ENCODE measurements around the gene MBP.

MBP gene

DNA sequence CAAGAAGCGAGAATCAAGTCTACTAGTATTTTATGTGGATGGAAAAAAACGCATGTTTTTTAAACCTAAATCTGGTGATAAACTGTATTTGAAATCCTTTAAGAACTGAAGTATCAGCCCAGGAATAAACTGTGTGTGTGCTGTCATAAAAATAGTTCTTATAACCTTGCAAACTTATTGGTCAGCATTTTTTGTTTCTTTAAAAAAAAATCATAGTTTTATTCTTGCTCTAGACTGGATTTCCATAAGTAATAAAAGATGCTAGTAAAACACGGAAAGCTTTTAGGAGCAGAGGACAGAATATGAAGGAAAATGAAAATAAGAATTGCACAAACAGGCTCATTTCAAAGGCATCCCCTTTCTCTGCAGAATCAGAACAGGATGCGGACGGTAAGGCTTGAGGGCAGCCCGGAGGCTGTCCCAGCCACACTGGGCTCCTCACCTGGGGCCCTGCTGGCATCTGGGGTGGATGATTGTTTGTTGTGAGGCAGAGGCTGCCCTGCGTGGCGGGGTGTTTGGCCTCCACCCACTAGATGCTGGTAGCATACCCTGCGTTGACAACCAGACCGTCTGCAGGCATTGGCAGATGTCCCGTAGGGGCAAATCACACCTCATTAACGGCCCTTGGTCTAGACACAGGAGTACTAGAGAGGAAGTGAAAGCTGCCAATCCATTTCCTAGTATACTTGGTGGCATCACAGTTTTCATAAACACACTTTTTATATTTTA, 52.5 kb downstream of the MBP start:
- H3K4me3 ChIP-seq (ENCODE audit: low read depth, low read length), result no peak overlapping the region
- POLR2A ChIA-PET, result no interaction called here
- CTCF ChIA-PET, result interaction anchor here (1.2 to 1.6 kb wide), 2 partner anchors 16 to 22 kb away, joined by 3 to 5 read pairs; no protein-coding TSS in a partner anchor
- DNase-seq (ENCODE audit: low read depth, low spot score), result no peak
- TF ChIP-seq, protein P1, sequence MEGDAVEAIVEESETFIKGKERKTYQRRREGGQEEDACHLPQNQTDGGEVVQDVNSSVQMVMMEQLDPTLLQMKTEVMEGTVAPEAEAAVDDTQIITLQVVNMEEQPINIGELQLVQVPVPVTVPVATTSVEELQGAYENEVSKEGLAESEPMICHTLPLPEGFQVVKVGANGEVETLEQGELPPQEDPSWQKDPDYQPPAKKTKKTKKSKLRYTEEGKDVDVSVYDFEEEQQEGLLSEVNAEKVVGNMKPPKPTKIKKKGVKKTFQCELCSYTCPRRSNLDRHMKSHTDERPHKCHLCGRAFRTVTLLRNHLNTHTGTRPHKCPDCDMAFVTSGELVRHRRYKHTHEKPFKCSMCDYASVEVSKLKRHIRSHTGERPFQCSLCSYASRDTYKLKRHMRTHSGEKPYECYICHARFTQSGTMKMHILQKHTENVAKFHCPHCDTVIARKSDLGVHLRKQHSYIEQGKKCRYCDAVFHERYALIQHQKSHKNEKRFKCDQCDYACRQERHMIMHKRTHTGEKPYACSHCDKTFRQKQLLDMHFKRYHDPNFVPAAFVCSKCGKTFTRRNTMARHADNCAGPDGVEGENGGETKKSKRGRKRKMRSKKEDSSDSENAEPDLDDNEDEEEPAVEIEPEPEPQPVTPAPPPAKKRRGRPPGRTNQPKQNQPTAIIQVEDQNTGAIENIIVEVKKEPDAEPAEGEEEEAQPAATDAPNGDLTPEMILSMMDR (IDR thresholded peaks at IDR 0.05; ENCODE audit: insufficient read depth, low read length, missing control alignments), result no peak

DNA sequence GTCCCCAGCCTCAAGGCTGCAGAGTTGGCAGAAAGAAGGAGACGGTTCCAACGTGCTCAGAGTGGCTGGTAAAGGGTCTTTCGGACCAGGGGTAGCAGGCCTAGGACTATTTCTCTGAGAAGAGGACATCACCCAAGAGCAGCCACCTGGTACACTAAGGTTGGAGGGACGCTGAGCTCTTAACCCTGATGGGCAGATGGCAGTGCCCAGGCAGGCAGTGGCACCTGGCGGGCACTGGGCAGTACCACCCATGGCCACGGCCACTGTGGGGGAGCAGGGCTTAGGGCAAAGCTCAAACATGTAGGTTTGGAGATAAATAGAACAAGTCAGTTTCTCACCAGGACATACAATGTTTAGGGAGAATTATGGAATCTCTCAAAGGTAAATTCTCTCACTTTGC, 53.5 kb downstream of the MBP start:
- POLR2A ChIA-PET, result no interaction called here

DNA sequence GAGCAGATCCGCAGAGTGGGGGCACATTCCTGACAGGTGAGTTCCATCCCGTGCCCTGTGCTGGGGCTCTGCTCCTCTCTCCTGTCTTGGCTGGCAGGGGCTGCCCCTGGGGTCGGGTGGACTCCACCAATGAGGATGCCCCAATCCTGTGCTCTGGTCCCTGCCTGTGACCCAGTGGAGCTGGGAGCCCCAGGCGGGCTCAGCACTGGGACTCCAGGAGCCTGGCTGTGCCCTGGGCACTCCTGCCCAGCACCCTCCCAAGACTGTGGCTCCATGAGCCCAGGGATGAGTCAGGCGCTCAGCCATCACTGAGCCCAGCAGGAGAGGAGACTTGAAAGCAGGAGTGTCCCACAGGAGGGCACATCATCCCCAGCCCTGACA, 53.9 kb downstream of the MBP start:
- ChIA-PET POLR2A (no interaction called here), CTCF (interaction anchor here (0.9 to 1.7 kb wide), 3 partner anchors 9 to 95 kb away, joined by 4 to 5 read pairs (median 4); no protein-coding TSS in a partner anchor)
- no peak for DNase-seq (ENCODE audit: low read depth, low spot score)
- TF ChIP-seq, protein P1 (IDR thresholded peaks at IDR 0.05; ENCODE audit: insufficient read depth, low read length, missing control alignments), result no peak
- no peak overlapping the region for H3K4me3 ChIP-seq (ENCODE audit: low read depth, low read length)

More for the DNA sequence above, 53.5 kb downstream of the MBP start:
- no peak overlapping the region for H3K4me3 ChIP-seq (ENCODE audit: low read depth, low read length)
- no peak for DNase-seq (ENCODE audit: low read depth, low spot score)
- CTCF ChIA-PET, result interaction anchor here (0.9 to 1.7 kb wide), 3 partner anchors 10 to 95 kb away, joined by 4 to 5 read pairs (median 4); no protein-coding TSS in a partner anchor
- TF ChIP-seq, protein P1 (IDR thresholded peaks at IDR 0.05; ENCODE audit: insufficient read depth, low read length, missing control alignments), result no peak

DNA sequence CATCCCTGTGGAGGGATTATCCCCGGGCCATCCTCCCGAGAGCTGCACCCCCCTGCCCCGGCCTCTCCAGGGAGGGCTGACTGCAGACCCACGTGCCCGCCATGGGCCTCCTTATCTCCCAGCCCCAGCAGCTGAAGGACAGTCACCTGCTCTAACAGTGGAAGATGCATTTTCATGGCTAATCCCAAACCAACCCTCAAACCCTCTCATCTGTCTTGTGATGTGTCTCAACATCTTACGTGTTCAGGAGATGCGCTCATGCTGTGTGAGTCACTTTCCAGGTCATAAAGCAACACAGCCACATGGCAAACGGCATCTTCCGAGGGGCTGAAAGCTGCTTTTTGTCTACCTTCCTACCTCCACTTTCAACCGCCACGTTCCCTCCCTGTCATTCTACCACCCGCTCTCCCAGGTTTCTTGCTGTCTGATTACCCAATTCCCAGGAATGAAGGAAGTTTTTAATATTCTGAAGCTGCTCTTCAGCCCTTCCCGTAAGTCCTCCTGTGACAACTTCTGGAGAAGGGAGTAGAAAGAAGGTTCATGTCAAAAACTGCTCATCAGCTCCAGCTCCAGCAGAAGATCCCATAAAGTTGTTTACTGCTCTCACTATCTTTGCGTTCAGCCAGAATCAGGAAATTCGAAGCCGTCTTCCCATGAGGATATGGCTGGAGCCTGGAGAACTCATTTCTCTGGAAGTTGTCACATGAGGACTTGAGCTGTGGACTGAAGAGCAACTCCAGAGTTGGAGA, 54.5 kb downstream of the MBP start:
- DNase-seq (ENCODE audit: low read depth, low spot score), result no peak
- CTCF ChIA-PET, result interaction anchor here (0.9 to 1.7 kb wide), 3 partner anchors 9 to 94 kb away, joined by 4 to 5 read pairs (median 4); no protein-coding TSS in a partner anchor
- POLR2A ChIA-PET, result no interaction called here

DNA sequence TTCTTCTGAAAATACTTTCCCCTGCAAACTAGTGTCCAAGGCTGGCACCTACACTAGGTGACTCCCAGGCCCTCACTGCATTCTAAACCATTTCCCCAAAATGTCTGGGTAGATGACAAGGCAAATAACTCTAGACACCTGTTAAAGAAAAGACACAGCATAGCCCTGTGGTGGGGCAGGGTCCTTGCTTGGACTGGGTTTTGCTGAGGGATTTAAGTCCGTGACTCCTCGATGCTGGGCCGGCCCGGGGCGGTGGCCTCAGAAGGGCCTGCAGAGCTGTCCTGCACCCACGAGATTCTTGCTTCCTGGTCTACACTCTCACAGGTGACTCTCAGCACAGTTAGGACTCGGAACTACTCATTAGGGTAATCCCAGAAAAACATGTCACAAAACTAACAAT, 55.2 kb downstream of the MBP start:
- ChIA-PET POLR2A (no interaction called here), CTCF (interaction anchor here (1.7 kb wide), 1 partner anchor 16 kb away, joined by 4 read pairs; no protein-coding TSS in a partner anchor)
- no peak for DNase-seq (ENCODE audit: low read depth, low spot score)
- no peak overlapping the region for H3K4me3 ChIP-seq (ENCODE audit: low read depth, low read length)
- TF ChIP-seq, protein P1 (IDR thresholded peaks at IDR 0.05; ENCODE audit: insufficient read depth, low read length, missing control alignments), result no peak

More for the DNA sequence above, 54.5 kb downstream of the MBP start:
- TF ChIP-seq, protein P1 (IDR thresholded peaks at IDR 0.05; ENCODE audit: insufficient read depth, low read length, missing control alignments), result no peak
- H3K4me3 ChIP-seq (ENCODE audit: low read depth, low read length), result no peak overlapping the region

DNA sequence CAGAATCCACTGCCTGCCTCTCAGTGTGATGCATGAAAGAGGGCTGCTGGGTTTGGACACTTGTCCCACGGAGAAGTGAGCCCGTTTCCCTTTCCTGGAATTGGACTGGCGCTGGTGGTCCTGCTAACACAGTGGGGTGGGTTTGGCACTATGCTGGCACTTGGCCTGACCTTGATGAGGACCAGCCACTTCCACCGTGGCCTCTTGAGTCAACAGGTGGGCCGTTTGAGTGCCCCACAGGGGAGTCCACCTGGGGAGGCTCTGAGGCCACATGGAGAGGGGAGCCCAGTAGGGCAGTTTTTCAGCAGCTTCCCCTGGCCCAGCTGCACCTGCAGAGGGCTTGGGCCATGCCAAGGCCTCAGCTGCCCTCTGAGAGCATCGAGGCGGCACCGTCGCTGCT, 56.5 kb downstream of the MBP start:
- TF ChIP-seq, protein P1 (IDR thresholded peaks at IDR 0.05; ENCODE audit: insufficient read depth, low read length, missing control alignments), result no peak
- no peak overlapping the region for H3K4me3 ChIP-seq (ENCODE audit: low read depth, low read length)
- no peak for DNase-seq (ENCODE audit: low read depth, low spot score)
- POLR2A ChIA-PET, result no interaction called here
- CTCF ChIA-PET, result no interaction called here

Data from AG04449 (cell line).